Right cardiac atrium (tissue), 5 donors: Measurements from ENCODE around the gene MAN1A2. TPM values are rescaled to one million over a fixed set of nuclear protein-coding genes. Genes with fewer than 3 reads are reported as not detected.

Experiments
- ATAC-seq, 2 donors: fragments of 200-7000 bp; cut with Tn5 transposase; one replicate each; pipeline versions ENCODE4 v1.8.0 to v1.9.1; 2020; ENCODE audit warnings: moderate library complexity in 2 of 2, mild to moderate bottlenecking in 1 of 2
- DNase-seq, 3 donors: peaks; one replicate each; pipeline ENCODE4 v3.0.0-alpha.2; 2020
- H3K27ac ChIP-seq: one replicate; pipeline ENCODE4 v1.5.1; 2013; ENCODE audit warnings: mild to moderate bottlenecking, low read length, control low read depth, moderate library complexity
- H3K27me3 ChIP-seq: one replicate; pipeline ENCODE4 v1.6.1; 2013; ENCODE audit not compliant: control insufficient read depth, insufficient read depth
- H3K4me1 ChIP-seq: one replicate; pipeline ENCODE4 v1.6.1; 2013; ENCODE audit warnings: low read length; ENCODE audit not compliant: control insufficient read depth, insufficient read depth
- H3K4me3 ChIP-seq: one replicate; pipeline ENCODE4 v1.5.1; 2013; ENCODE audit warnings: low read length, control low read depth
- H3K9me3 ChIP-seq: one replicate; pipeline ENCODE4 v1.6.1; 2013; ENCODE audit warnings: low read length; ENCODE audit not compliant: control insufficient read depth
- WGBS: extraction: QIAGEN DNeasy Blood & Tissue Kit; methylation state at CpG from one replicate; pipeline ENCODE4 v1.1.7; 2013; 5-methylcytosine and 5-hydroxymethylcytosine counted together
- intact Hi-C, 4 donors: fragments of 100-400 bp; cut with DNase I; formaldehyde crosslinking; loops; one replicate each; pipeline versions ENCODE4 v1.11.0 to v1.14.0; 2022 to 2023
- polyA plus RNA-seq: library from polyadenylated mRNA; stranded (reverse); fragments of 200-250 nt; gene quantifications from one replicate; pipeline ENCODE4 v1.2.3, GENCODE V29; 2013
- total RNA-seq, 4 donors: library from RNA; stranded (reverse); fragmentation: NEBNext Ultra II Directional; extraction: Animal tissue kit (Norgen Biotek cat#: 25700); gene quantifications; one replicate each; pipeline ENCODE4 v1.2.1, GENCODE V29; 2021
- donor health status: healthy with polysubstance abuse.
- donor health status: DM: no; HTN: yes; CAD: no.
- donor health status: DM: no; HTN: no; CAD: no.
- donor health status: DM: no; HTN: yes; CAD: no; lungs with severe emphysema.
- donor health status: DM: yes; HTN: yes; CAD: no.

Gene MAN1A2
- total and polyA plus RNA-seq, 5 donors: 8.8 to 49.0 (median 43.4) TPM

DNA sequence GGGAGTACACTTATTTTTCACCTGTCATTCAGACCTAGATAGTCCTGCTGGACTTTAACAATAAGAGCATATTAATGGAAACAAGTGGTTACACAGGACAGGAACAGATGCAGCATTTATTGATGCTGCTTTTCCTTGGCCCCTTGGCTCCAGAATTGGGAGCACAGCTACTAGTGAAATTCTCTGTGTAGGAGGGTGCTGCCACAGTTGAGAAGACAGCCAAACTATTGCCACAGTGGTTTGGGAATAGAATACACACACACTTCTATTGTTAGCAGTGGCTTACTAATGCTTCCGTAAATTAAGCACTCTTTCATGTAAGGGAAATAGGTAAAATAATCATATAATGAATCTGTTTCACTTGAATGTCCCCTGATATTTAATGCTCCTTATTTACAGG is 133.3 kb downstream of the MAN1A2 start:
- intact Hi-C loops: no loop called here
- ATAC-seq (no peak), DNase-seq (no peak)
- Histone ChIP-seq H3K4me1 (no peaks in the 10 kb centered on the region), H3K4me3 (no peak overlapping the region), H3K27ac (no peak overlapping the region), H3K9me3 (no peaks in the 10 kb centered on the region), H3K27me3 (no peaks in the 10 kb centered on the region)
- WGBS: 95% methylated on average over 1 of the region's 1 CpG

DNA sequence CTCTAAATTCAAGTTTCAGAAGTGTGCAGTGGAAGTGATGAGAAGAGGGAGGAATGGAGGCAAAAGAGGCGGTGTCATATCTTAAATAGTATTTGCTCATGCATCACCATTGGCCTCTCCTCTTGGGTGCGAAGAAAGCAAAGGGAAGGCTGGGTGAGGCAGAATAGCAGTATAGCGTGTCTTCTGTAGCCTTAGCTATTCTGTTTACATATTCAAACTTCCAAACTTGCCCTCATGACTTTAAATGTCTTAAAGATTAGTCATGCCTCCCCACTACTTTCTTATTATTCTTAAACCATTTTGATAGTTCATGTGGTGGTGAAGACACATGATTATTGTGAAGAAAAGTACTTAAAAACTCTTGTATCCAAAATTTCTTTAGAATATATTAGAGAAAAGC is 134.0 kb downstream of the MAN1A2 start:
- 94% methylated on average over 3 of the region's 3 CpGs for WGBS
- H3K27me3 ChIP-seq: no peaks in the 10 kb centered on the region
- no peaks in the 10 kb centered on the region for H3K9me3 ChIP-seq
- no peak for DNase-seq
- no peak overlapping the region for H3K4me3 ChIP-seq
- H3K4me1 ChIP-seq: no peaks in the 10 kb centered on the region
- intact Hi-C loops: no loop called here
- ATAC-seq: no peak
- H3K27ac ChIP-seq: no peak overlapping the region

DNA sequence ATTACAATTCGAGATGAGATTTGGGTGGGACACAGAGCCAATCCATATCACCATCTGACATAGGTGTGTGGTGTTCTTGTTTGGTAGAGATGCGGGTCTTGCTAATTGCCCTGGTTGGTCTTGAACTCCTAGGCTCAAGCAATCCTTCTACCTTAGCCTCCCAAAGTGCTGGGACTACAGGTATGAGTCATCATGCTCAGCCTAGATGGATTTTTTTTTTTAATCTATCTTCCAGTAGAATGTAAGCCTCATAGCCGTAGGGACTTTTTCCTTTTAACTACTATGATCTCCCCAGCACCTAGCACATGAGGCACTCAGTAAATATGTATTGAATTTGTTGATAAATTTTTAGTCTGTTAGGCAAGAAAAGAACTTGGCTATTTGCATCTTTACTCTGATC is 144.0 kb downstream of the MAN1A2 start:
- DNase-seq: no peak
- no peaks in the 10 kb centered on the region for H3K9me3 ChIP-seq
- no peaks in the 10 kb centered on the region for H3K27me3 ChIP-seq
- no peak for ATAC-seq
- no peak overlapping the region for H3K4me3 ChIP-seq
- intact Hi-C loops: loop anchor here in 3 of 4 donors (5.0 to 10.0 kb wide), 2 partner anchors 246 to 384 kb away; no protein-coding TSS in a partner anchor
- no peak overlapping the region for H3K27ac ChIP-seq
- WGBS: 88% methylated on average over 3 of the region's 3 CpGs
- no peaks in the 10 kb centered on the region for H3K4me1 ChIP-seq

DNA sequence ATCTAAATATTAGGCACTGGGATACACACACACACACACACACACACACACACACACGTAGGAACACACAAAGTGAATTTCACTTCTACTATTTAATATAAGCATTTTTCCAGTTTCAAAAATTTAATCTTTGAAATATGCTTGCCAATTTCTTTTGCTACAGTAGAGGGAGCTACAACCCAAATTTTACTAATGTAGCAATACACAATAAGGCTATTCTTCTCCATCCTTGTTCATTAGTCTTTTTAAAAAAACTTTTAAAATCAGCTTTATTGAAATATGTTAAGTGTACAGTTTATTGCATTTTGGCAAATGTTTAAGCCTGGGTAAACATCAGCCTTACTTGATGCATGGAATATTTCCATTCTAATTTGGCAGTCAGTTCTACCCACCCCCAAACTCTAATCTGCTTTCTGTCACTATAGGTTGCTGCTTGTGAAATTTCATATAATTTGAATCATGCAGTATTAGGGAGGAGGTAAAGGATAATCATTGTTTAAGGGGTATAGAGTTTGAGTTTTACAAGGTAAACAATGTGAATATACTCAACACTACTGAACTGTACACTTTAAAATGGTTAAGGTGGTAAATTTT is 145.6 kb downstream of the MAN1A2 start:
- intact Hi-C loops: loop anchor here in 3 of 4 donors (5.0 to 10.0 kb wide), 2 partner anchors 244 to 382 kb away; no protein-coding TSS in a partner anchor
- H3K27me3 ChIP-seq: no peaks in the 10 kb centered on the region
- H3K4me3 ChIP-seq: no peak overlapping the region
- no peaks in the 10 kb centered on the region for H3K9me3 ChIP-seq
- no peak for ATAC-seq
- H3K27ac ChIP-seq: no peak overlapping the region
- H3K4me1 ChIP-seq: no peaks in the 10 kb centered on the region
- 10% methylated on average over 1 of the region's 1 CpG for WGBS
- no peak for DNase-seq

DNA sequence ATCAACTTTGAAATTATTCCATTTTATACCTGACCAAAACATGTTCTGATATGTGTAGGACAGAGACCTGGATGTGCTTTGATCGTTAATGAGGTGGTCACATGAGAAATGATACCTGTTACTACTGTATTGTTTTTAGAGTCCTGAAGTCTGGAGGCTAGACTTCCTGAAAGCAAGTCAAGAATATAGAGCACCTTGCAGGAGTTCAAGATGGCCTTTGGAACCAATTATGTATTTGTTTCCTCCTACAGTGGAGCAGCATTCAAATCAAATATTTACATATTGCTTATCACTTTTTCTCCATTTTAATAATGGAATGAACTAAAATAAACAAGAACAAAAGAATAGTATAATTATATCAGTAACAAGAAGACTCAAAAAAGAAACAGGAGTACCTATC is 155.9 kb downstream of the MAN1A2 start:
- intact Hi-C loops: no loop called here

DNA sequence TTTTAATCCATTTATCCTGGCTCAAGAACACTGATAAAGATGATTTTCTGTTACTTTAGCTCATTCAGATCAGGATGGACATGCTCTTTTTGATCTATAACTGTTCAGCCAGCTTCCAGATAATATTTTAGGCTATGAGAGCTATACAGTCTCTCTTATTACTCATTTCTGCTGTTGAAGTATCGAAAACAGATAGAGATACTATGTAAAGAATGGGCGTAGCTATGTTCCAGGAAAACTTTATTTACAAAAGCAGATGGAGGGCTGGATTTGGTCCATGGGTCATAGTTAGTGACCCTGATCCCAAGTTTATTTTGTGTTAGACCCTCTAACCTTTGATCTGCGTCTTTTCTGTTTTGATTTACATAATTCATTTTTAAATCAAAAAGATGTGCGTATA is 159.8 kb downstream of the MAN1A2 start:
- Histone ChIP-seq H3K27ac (no peak overlapping the region), H3K4me3 (no peak overlapping the region), H3K4me1 (no peaks in the 10 kb centered on the region), H3K27me3 (no peaks in the 10 kb centered on the region), H3K9me3 (no peaks in the 10 kb centered on the region)
- intact Hi-C loops: no loop called here
- 81% methylated on average over 4 of the region's 4 CpGs for WGBS
- DNase-seq (no peak), ATAC-seq (no peak)

More for the DNA sequence above, 155.9 kb downstream of the MAN1A2 start:
- DNase-seq (no peak), ATAC-seq (no peak)
- WGBS: 99% methylated on average over 1 of the region's 1 CpG
- Histone ChIP-seq H3K9me3 (no peaks in the 10 kb centered on the region), H3K4me1 (no peaks in the 10 kb centered on the region), H3K27me3 (no peaks in the 10 kb centered on the region), H3K27ac (no peak overlapping the region), H3K4me3 (no peak overlapping the region)

DNA sequence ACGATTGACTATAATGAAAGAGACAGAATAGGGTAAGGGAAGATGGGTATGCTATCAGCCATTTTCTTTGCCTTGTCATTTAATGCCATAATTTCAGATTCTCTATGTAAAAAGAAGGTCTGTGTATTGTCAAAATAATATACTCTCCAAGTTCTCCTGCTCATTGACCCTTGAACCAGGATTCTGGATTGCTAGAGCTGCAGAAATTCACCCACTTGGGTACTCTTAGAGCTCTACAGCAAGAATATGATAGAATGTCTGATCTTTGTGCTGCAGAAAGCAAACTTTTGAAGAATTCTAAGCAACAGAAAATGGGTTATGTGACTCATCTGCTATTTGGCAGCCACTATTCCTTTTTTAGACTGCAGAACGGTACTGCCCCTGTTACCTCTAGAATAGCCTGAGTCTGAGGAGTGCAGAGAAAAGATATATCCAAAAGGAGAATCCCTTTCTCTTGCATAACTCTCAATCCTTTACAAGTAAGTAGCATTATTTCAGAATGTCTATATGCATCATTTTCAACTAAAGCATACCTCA is 160.4 kb downstream of the MAN1A2 start:
- Histone ChIP-seq H3K27me3 (no peaks in the 10 kb centered on the region), H3K4me3 (no peak overlapping the region), H3K4me1 (no peaks in the 10 kb centered on the region), H3K9me3 (no peaks in the 10 kb centered on the region), H3K27ac (no peak overlapping the region)
- DNase-seq (no peak), ATAC-seq (no peak)
- intact Hi-C loops: no loop called here
- 58% methylated on average over 2 of the region's 2 CpGs for WGBS

DNA sequence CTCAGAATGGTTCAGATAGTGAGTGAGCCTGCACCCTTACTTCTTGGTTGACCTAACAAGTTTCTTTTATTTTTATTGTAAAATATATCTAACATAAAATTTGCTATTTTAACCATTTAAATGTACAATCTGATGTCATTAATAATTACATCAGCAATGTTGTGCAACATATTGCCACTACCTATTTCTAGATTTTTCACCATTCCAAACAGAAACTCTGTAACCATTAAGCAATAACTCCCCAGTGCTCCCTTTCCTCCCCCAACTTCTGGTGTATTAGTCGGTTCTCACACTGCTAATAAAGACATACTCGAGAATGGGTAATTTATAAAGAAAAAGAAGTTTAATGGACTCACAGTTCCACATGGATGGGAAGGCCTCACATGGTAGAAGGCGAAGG is 162.4 kb downstream of the MAN1A2 start:
- no peaks in the 10 kb centered on the region for H3K27me3 ChIP-seq
- ATAC-seq (no peak), DNase-seq (no peak)
- intact Hi-C loops: loop anchor here in 2 of 4 donors (10.0 kb wide), 2 partner anchors 75 to 145 kb away; partner anchors contain the start of gene TENT5C (in 1 of the 2)
- 94% methylated on average over 3 of the region's 3 CpGs for WGBS
- no peaks in the 10 kb centered on the region for H3K4me1 ChIP-seq
- no peak overlapping the region for H3K4me3 ChIP-seq
- no peaks in the 10 kb centered on the region for H3K9me3 ChIP-seq
- no peak overlapping the region for H3K27ac ChIP-seq

DNA sequence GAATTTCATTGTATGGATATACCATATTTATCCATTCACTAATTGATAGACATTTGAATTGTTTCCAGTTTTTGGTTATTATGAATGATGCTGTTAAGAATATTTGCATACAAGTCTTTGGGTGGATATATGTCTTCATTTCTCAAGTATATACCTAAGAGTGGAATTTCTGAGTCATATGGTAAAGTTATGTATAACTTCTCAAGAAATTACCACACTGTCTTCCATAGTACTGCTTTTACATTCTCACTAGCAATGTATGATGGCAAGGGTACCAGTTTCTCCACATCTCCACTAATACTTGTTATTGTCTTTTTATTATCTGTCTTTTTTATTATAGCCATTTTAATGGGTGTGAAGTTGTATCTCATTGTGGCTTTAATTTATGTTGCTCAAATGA is 164.0 kb downstream of the MAN1A2 start:
- no peaks in the 10 kb centered on the region for H3K27me3 ChIP-seq
- H3K27ac ChIP-seq: no peak overlapping the region
- H3K9me3 ChIP-seq: no peaks in the 10 kb centered on the region
- intact Hi-C loops: loop anchor here in 2 of 4 donors (10.0 kb wide), 2 partner anchors 74 to 144 kb away; partner anchors contain the start of gene TENT5C (in 1 of the 2)
- DNase-seq (no peak), ATAC-seq (no peak)
- H3K4me3 ChIP-seq: no peak overlapping the region
- no peaks in the 10 kb centered on the region for H3K4me1 ChIP-seq

DNA sequence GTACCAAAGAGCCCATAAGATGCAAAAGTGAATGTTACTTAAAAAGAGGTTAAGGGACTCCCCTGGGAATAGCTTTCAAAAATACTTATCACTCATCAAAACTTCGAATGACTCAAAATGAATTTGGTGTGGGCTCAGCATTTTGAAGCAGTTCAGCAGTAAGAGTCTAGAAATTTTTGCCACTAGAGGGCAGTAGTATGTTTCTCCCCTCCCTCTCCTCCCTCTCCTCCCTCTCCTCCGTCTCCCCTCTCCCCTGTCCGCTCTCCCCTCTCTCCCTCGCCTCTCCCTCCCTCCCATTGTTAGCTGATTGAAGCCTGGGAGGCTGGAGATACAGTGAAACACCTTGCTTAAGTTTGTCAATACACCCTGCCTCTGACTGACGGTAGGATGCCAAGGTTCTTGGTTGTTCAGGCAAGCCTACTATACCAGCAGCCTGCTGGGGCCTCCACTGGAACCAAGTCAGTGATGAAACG is 167.8 kb downstream of the MAN1A2 start:
- DNase-seq: no peak
- H3K4me1 ChIP-seq: no peaks in the 10 kb centered on the region
- intact Hi-C loops: loop anchor here (2.0 to 10.0 kb wide), 5 partner anchors 70 to 222 kb away; partner anchors contain the start of gene TENT5C (in 1 of the 4)
- no peak overlapping the region for H3K27ac ChIP-seq
- peak; percentile 89 to 91 for ATAC-seq
- H3K27me3 ChIP-seq: no peaks in the 10 kb centered on the region
- no peak overlapping the region for H3K4me3 ChIP-seq
- H3K9me3 ChIP-seq: no peaks in the 10 kb centered on the region
- 8% methylated on average over 6 of the region's 6 CpGs for WGBS

DNA sequence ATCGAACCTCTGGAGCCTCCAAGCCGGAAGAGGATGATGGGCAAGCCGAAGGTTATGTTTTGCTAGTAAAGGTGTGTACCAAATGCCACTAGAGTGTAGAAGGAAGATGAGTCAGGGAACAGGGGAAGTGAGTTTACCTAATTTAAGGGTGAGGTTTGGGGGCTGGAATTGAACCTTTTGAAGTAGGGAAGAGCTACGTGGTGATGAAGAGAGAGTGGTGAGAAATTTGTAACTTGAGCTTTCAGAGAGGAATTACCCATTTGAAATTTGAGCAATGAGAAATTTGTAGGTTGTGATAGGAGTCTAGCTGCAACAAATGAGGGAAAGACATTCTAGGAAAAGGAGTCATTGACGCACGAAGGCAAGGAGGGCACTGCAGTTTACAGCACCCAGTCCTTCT is 168.6 kb downstream of the MAN1A2 start:
- no peaks in the 10 kb centered on the region for H3K27me3 ChIP-seq
- intact Hi-C loops: loop anchor here (2.0 to 10.0 kb wide), 5 partner anchors 69 to 221 kb away; partner anchors contain the start of gene TENT5C (in 1 of the 4)
- no peak overlapping the region for H3K4me3 ChIP-seq
- DNase-seq (no peak), ATAC-seq (no peak)
- H3K4me1 ChIP-seq: no peaks in the 10 kb centered on the region
- no peaks in the 10 kb centered on the region for H3K9me3 ChIP-seq
- no peak overlapping the region for H3K27ac ChIP-seq
- WGBS: 88% methylated on average over 6 of the region's 6 CpGs
